Islet precursor cell (in vitro differentiated cells): ENCODE data around the gene EIF4EBP3.
A peak's percentile ranks its signal among the peaks of the same experiment; 100 is the strongest.

Experiments used
- DNase-seq: peaks from one replicate; pipeline ENCODE4 v3.0.0-alpha.2; 2018

EIF4EBP3 gene

GRCh38 chr5:140557136-140557805, 9.8 kb downstream of the EIF4EBP3 start, which contains the start of gene SRA1:
Gene SRA1 (minus strand): TSS chr5:140557473. CDS start chr5:140557452, 21 bp downstream.
- DNase-seq: peak; percentile 96

- DNase-seq: no peak
These were observed 10.5 kb downstream of the EIF4EBP3 start for GRCh38 chr5:140557965-140558364.

- no peak for DNase-seq
These were observed 11.1 kb downstream of the EIF4EBP3 start for GRCh38 chr5:140558542-140558941.

- DNase-seq: no peak
These were observed 12.8 kb downstream of the EIF4EBP3 start for GRCh38 chr5:140560227-140560626.

GRCh38 chr5:140561753-140562523, 14.5 kb downstream of the EIF4EBP3 start:
- DNase-seq: no peak

- DNase-seq: no peak
These were observed 16.1 kb downstream of the EIF4EBP3 start for GRCh38 chr5:140563596-140563995.

GRCh38 chr5:140564196-140565023, 16.9 kb downstream of the EIF4EBP3 start, which contains the start of the genes APBB3 and SLC35A4:
Gene APBB3 (minus strand): TSS chr5:140564598. CDS start chr5:140564245, 353 bp downstream.
Gene SLC35A4 (plus strand): TSS chr5:140564828. CDS start chr5:140567170, 2,342 bp downstream.
- peak; percentile 98 for DNase-seq

- no peak for DNase-seq
These were observed 17.7 kb downstream of the EIF4EBP3 start for GRCh38 chr5:140565024-140565779.

- no peak for DNase-seq
These were observed 18.3 kb downstream of the EIF4EBP3 start for GRCh38 chr5:140565780-140566095.

GRCh38 chr5:140566665-140567064, 19.2 kb downstream of the EIF4EBP3 start:
- no peak for DNase-seq

GRCh38 chr5:140567136-140567818, 19.8 kb downstream of the EIF4EBP3 start:
- no peak for DNase-seq

GRCh38 chr5:140567871-140568270, 20.4 kb downstream of the EIF4EBP3 start:
- DNase-seq: no peak

GRCh38 chr5:140568443-140569063, 21.1 kb downstream of the EIF4EBP3 start:
- DNase-seq: no peak

- DNase-seq: no peak
These were observed 21.7 kb downstream of the EIF4EBP3 start for GRCh38 chr5:140569197-140569596.

- no peak for DNase-seq
These were observed 22.6 kb downstream of the EIF4EBP3 start for GRCh38 chr5:140570058-140570457.

- DNase-seq: no peak
These were observed 23.0 kb downstream of the EIF4EBP3 start for GRCh38 chr5:140570488-140570887.

GRCh38 chr5:140571105-140571504, 23.6 kb downstream of the EIF4EBP3 start:
- no peak for DNase-seq

- DNase-seq: no peak
These were observed 26.2 kb downstream of the EIF4EBP3 start for GRCh38 chr5:140573683-140574082.

- no peak for DNase-seq
These were observed 26.7 kb downstream of the EIF4EBP3 start for GRCh38 chr5:140574165-140574564.

GRCh38 chr5:140575309-140575708, 27.8 kb downstream of the EIF4EBP3 start:
- no peak for DNase-seq

- no peak for DNase-seq
These were observed 29.3 kb downstream of the EIF4EBP3 start for GRCh38 chr5:140576776-140577201.
